Urinary bladder (tissue), 4 donors: Measurements from ENCODE around the gene CATSPERZ. TPM values are rescaled to one million over a fixed set of nuclear protein-coding genes. Genes with fewer than 3 reads are reported as not detected.
A peak's percentile ranks its signal among the peaks of the same experiment; 100 is the strongest.

Experiments used
- DNase-seq: peaks from one replicate; pipeline ENCODE4 v3.0.0-alpha.2; 2015; ENCODE audit errors: extremely low spot score
- H3K27ac ChIP-seq: one replicate; pipeline ENCODE4 v1.5.1; 2013; ENCODE audit warnings: low read depth, mild to moderate bottlenecking, moderate library complexity
- H3K36me3 ChIP-seq: one replicate; pipeline ENCODE4 v1.6.1; 2013; ENCODE audit warnings: mild to moderate bottlenecking, moderate library complexity; ENCODE audit not compliant: insufficient read depth
- H3K4me1 ChIP-seq: one replicate; pipeline ENCODE4 v1.6.1; 2013; ENCODE audit warnings: mild to moderate bottlenecking, moderate library complexity; ENCODE audit not compliant: insufficient read depth
- H3K4me3 ChIP-seq: one replicate; pipeline ENCODE4 v1.5.1; 2013; ENCODE audit warnings: low read depth, low read length
- WGBS: extraction: QIAGEN DNeasy Blood & Tissue Kit; methylation state at CpG from one replicate; pipeline ENCODE4 v1.1.7; 2013; 5-methylcytosine and 5-hydroxymethylcytosine counted together
- polyA plus RNA-seq: library from polyadenylated mRNA; stranded (reverse); fragments of 200-250 nt; gene quantifications from one replicate; pipeline ENCODE4 v1.2.3, GENCODE V29; 2013
- total RNA-seq: library from RNA; depleted of rRNA; stranded (reverse); fragments of >200 nt; gene quantifications from one replicate; pipeline ENCODE4 v1.2.3, GENCODE V29; 2014
- donor health status: healthy with polysubstance abuse.
- donor health status: healthy.

The CATSPERZ gene
- total and polyA plus RNA-seq, 2 donors, result 0.29 TPM; not detected in 1

DNA sequence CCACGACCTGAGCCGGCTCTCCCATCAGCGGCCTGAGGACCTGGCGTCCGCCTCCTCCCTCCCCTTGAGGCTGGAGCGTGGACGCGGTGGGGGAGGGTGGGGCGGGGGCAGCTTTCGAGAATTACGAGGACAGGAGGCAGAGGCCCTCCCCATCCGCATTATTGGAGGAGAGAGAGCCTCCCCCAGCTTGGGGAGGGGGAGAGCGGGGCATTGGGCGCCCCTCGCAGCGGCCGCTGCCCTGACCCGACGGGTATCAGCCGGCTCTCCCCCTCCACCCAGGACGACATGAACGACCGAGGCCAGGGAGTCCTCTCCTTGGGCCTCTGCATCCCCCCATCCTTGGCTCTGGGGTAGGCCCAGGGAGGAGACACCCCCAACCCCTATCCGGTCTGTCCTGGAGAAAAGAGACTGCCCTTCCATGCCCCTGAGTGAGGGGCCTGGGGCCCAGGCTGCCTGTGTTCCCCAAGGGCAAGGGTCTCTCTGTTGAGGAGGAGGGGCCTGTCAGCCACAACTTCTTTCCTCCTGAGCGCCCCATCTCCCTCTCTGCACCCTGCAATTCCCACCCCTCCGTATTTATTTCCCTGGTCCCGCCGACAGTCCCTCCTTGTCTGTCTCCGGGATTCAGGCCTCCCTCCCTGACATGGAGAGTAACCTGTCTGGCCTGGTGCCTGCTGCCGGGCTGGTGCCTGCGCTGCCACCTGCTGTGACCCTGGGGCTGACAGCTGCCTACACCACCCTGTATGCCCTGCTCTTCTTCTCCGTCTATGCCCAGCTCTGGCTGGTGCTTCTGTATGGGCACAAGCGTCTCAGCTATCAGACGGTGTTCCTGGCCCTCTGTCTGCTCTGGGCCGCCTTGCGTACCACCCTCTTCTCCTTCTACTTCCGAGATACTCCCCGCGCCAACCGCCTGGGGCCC lies 14.0 kb upstream of the CATSPERZ start:
- H3K27ac ChIP-seq, result no peak overlapping the region
- 25% methylated on average over 40 of the region's 40 CpGs for WGBS
- no peaks in the 10 kb centered on the region for H3K4me1 ChIP-seq
- no peak for DNase-seq
- H3K4me3 ChIP-seq, result peak overlapping the region; percentile 75
- H3K36me3 ChIP-seq, result no peaks in the 10 kb centered on the region

DNA sequence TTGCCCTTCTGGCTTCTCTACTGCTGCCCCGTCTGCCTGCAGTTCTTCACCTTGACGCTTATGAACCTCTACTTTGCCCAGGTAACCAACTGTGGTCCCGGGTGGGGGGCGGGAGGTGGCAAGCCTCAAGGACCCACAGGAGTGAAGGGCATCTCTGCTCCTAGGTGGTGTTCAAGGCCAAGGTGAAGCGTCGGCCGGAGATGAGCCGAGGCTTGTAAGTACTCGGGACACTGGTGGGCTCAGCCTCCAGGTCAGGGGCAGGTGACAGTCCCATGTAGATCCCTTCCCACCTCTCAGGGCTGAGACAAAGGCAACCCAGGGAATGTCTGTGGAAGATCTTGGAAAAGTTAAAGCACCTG lies 13.4 kb upstream of the CATSPERZ start:
- Histone ChIP-seq H3K4me1 (no peaks in the 10 kb centered on the region), H3K36me3 (no peaks in the 10 kb centered on the region), H3K4me3 (no peak overlapping the region), H3K27ac (no peak overlapping the region)
- DNase-seq, result no peak
- WGBS, result 87% methylated on average over 9 of the region's 9 CpGs

DNA sequence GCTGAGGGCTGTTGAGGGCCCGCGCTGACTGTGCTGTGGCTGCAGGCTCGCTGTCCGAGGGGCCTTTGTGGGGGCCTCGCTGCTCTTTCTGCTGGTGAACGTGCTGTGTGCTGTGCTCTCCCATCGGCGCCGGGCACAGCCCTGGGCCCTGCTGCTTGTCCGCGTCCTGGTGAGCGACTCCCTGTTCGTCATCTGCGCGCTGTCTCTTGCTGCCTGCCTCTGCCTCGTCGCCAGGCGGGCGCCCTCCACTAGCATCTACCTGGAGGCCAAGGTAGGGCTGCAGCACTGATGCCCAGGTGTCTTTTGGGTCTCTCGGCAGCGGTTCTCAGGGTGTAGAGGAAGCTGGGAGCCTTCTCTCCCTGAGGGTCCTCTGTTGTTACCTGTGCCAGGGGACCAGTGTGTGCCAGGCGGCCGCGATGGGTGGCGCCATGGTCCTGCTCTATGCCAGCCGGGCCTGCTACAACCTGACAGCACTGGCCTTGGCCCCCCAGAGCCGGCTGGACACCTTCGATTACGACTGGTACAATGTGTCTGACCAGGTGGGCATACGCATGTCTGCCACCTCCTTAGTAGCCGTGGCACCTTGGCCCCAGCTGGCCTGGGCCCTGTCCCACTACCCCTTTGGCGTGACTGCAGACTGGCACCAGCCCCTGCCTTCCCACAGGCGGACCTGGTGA lies 12.3 kb upstream of the CATSPERZ start:
- H3K4me1 ChIP-seq, result peaks cover 3% of the 10 kb centered on the region
- 95% methylated on average over 33 of the region's 33 CpGs for WGBS

DNA sequence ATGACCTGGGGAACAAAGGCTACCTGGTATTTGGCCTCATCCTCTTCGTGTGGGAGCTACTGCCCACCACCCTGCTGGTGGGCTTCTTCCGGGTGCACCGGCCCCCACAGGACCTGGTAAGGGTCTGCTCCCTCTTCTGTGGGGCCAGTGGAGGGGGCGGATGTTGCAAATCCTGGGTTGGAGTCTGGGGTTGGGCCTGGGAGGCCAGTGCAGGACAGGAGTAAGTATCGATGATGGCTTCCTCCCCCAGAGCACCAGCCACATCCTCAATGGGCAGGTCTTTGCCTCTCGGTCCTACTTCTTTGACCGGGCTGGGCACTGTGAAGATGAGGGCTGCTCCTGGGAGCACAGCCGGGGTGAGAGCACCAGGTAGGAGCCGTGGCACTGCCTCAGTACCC lies 11.8 kb upstream of the CATSPERZ start:
- WGBS, result 91% methylated on average over 9 of the region's 9 CpGs
- Histone ChIP-seq H3K36me3 (no peaks in the 10 kb centered on the region), H3K27ac (no peak overlapping the region), H3K4me1 (peaks cover 3% of the 10 kb centered on the region), H3K4me3 (no peak overlapping the region)
- DNase-seq, result no peak

More for the DNA sequence above, 12.3 kb upstream of the CATSPERZ start:
- no peak for DNase-seq
- Histone ChIP-seq H3K27ac (no peak overlapping the region), H3K4me3 (no peak overlapping the region), H3K36me3 (no peaks in the 10 kb centered on the region)

DNA sequence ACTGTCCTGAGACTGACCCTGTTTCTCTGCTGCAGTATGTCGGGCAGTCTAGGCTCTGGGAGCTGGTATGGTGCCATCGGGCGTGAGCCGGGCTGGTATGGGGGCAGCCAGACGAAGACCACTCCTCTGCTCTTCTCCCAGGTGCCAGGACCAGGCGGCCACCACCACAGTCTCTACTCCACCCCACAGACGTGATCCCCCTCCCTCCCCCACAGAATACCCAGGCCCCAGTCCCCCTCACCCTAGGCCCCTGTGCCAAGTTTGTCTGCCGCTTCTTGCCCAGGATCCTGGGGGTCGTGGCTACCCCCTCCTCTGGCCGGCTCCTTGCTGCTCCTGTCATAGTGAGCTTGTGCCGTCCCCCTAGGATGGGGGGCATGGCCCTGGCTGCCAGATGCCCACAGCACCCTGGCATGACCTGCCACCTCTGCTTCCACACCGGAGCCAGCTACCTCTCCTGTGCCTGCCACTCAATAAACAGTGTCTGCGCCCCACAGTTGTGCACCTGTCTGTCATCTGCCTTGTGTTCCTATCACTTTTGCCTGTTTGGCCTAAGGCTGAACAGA lies 11.1 kb upstream of the CATSPERZ start:
- Histone ChIP-seq H3K4me1 (peaks cover 3% of the 10 kb centered on the region), H3K27ac (no peak overlapping the region)

DNA sequence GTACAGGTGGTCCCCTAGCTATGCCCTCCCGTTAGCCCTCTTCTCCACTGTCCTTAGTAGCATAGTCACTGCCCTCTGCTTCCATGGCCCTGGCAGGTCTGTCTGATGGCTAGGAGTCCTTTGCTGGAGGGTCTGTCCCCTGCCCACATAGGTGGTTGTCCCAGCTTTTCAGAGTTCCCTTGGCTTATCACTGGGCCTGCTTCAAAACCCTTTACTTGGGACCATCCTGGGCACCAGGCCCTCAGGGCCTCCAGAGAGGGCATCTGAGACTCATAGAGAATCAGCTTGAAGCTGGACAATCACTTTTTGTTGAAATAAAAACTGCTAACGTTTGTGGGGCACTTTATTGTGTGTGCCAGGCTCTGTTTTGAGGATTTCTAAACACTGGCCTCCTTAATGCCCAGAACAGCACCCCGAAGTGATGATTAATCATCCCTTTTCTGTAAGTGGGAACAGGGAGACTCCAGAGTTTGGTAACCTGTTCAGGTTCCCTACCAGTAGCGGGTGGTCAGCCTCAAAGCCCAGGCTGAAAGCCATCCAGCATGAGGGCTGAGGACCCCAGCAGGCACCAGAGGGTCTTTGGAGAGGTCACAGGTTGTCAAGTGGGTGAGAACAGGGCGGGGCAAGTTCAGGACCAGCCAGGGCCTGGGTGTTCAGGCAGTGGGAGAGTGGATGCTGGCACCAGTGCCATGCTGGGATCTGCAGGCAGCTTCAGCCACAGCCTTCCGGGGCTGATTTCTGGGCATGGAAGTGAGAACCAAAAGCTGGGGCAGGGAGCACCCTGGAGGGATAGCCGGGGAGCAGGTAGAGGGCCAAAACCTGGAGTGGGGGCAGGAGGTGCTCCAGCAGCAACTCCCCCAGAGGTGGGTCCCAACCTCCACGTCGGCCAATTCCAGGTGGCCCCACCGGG lies 9.6 kb upstream of the CATSPERZ start:
- Histone ChIP-seq H3K4me1 (peaks cover 3% of the 10 kb centered on the region), H3K4me3 (no peak overlapping the region), H3K36me3 (no peaks in the 10 kb centered on the region), H3K27ac (no peak overlapping the region)
- DNase-seq, result no peak
- 54% methylated on average over 10 of the region's 10 CpGs for WGBS

More for the DNA sequence above, 11.1 kb upstream of the CATSPERZ start:
- H3K36me3 ChIP-seq, result no peaks in the 10 kb centered on the region
- 93% methylated on average over 13 of the region's 13 CpGs for WGBS
- H3K4me3 ChIP-seq, result no peak overlapping the region
- DNase-seq, result no peak

DNA sequence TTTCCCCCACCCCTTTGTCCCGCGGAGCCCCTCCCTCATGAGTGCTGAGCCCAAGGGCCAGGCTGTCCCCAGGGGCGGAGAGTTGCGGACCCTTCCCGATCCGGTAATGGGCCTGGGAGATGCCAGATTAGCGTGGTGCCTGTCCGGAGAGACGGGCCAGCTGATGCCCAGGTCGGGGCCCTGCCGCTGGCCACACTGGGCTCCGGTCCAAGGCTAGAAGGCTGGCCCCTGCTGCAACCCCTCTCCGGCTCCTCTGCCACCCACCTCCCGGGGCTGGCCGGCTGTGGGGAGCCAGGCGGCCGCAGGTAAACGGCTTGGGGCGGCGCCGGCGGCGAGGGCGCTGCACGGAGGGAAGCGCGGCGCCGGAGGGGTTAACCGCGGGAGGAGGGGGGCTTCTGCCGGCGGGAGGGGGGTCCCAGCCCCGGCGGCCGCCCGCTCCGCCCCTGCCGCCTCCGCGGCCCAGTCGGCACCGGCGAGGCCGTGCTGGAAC lies 8.9 kb upstream of the CATSPERZ start, which contains the start of gene KCNK4:
Gene KCNK4, plus strand, starts transcription at position 41 of the 490 bp plus-strand sequence. CDS start 1,717 bp downstream, outside the sequence.
- WGBS, result 3% methylated on average over 45 of the region's 45 CpGs
- DNase-seq, result no peak
- H3K4me3 ChIP-seq, result peak within 1 kb of the TSS; percentile 35
- no peak within 1 kb of the TSS for H3K27ac ChIP-seq
- H3K36me3 ChIP-seq, result no peaks in the 10 kb centered on the region
- H3K4me1 ChIP-seq, result peaks cover 3% of the 10 kb centered on the region

DNA sequence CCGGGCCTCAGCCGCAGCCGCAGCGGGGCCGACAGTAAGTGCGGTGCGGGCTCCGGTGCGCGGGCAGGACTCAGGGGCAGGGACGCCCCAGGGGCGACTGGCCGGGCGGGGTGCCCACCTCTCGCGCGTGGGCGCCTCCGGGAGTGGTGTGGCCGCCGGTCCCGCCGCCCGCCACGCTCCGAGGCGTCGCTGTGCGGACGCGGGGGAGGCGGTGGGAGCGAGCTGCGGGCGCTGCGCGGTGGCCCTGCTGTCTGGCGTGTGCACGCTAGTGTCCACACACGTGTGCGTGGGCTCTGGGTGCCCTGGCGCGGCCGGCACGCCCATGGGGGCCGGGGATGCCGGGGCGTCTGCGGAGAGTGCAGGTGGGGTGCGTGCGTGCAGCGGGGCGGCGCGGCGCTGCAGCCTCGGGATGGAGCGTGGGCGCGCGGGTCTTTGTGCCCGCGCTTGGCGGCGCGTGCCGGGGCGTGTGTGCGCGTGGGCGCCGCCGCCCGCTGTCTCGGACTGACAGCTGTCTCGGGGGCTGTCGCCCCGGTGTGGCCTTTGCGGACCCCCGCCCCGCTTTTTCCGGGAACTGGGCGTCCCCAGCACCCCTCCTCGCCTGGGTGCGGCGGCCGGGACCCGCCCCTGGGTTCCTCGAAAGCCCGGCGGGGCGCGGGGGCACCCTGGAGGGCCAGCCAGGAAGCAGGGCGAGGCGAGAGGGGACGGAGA lies 8.3 kb upstream of the CATSPERZ start:
- under 1% methylated on average over 96 of the region's 96 CpGs for WGBS
- no peaks in the 10 kb centered on the region for H3K36me3 ChIP-seq
- H3K27ac ChIP-seq, result no peak overlapping the region
- DNase-seq, result no peak
- peak overlapping the region; percentile 35 for H3K4me3 ChIP-seq
- H3K4me1 ChIP-seq, result peaks cover 3% of the 10 kb centered on the region

DNA sequence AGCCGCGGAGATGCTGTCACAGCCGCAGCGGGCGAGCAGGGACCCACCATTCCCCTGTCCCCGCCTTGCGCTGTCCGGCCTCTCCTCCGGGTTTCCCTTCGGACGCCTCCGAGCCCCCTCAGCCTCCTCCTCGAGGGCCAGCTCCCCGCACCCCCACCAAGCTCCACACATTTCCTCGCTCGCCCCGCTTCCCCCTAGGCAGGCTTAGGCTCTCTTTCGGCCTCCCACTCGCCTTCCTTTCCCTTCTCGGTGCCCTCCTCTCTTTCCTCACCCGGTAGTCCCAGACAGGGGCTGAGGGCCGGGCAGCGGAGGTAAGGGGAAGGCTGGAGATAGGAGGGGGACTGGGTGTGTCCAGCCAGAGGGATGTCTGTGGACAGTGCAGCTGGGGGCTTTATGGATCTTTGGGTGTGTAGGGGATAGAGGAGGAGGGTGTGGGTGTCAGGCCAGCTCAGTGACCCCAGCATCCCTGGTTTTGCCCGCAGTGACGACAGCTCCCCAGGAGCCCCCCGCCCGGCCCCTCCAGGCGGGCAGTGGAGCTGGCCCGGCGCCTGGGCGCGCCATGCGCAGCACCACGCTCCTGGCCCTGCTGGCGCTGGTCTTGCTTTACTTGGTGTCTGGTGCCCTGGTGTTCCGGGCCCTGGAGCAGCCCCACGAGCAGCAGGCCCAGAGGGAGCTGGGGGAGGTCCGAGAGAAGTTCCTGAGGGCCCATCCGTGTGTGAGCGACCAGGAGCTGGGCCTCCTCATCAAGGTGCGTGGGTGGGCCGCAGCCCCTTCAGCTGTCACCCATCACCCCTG lies 7.5 kb upstream of the CATSPERZ start:
- H3K4me1 ChIP-seq, result peaks cover 3% of the 10 kb centered on the region
- H3K27ac ChIP-seq, result no peak overlapping the region
- DNase-seq, result no peak
- WGBS, result 32% methylated on average over 42 of the region's 42 CpGs
- H3K4me3 ChIP-seq, result peak overlapping the region; percentile 35
- H3K36me3 ChIP-seq, result no peaks in the 10 kb centered on the region

DNA sequence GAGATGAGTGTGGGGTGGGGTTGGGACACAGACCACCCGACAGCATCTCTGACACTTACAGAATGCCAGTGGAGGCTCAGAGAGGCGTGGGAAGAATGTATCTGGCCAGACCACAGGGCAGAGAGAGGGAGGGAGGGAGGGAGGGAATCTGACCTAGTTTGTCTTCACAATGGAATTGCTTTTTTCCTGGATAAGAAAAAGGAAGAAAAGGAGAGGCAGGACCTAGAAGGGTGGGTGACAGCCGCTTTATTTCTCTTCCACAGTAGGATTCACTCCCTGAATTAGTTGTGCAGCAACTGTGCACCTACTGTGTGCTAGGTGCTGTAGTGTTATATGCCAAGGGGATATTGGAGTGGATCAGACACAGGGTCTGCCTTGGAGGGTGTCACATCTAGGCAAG lies 5.4 kb upstream of the CATSPERZ start:
- Histone ChIP-seq H3K4me3 (no peak overlapping the region), H3K36me3 (no peaks in the 10 kb centered on the region), H3K27ac (no peak overlapping the region), H3K4me1 (peaks cover 6% of the 10 kb centered on the region)
- no peak for DNase-seq
- 49% methylated on average over 3 of the region's 3 CpGs for WGBS

DNA sequence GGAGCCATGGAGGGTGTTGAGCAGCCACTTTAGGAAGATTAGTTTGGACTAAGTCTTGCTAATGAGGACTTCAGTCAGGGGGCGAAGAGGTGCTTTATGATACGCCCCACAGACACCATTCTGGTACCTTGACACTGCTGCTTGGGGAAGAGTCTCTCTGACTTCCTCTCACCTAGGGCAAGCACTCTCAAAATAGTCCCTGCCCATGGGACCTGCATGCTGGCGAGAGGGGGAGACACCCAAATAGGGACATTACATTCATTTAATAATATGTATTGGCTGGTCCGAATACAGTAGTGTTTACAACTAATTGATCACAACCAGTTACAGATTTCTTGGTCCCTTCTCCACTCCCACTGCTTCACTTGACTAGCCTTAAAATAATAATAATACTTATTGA lies 4.4 kb upstream of the CATSPERZ start:
- H3K27ac ChIP-seq, result no peak overlapping the region
- H3K4me3 ChIP-seq, result no peak overlapping the region
- DNase-seq, result no peak
- 88% methylated on average over 4 of the region's 4 CpGs for WGBS
- peaks cover 6% of the 10 kb centered on the region for H3K4me1 ChIP-seq
- no peaks in the 10 kb centered on the region for H3K36me3 ChIP-seq

DNA sequence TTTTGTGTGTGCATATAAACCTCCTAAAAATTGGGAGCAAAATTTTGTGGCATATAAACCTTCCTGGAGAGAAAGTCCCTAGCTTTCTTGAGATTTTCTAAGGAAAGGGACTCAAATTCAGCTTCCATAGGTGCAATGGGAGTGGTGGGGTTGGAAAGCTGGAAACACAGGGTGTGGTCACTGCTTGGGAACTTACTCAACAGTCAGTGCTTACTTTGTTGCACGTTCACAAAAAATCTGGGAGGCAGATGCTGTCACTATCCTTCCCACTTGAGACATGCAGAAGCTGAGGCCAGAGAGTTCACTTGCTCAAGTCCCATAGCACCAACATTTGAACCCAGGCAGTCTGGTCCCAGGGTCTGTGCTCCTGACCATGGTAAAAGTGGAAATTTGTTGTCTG lies 3.9 kb upstream of the CATSPERZ start:
- Histone ChIP-seq H3K36me3 (no peaks in the 10 kb centered on the region), H3K4me3 (no peak overlapping the region), H3K4me1 (peaks cover 6% of the 10 kb centered on the region), H3K27ac (no peak overlapping the region)
- WGBS, result 38% methylated on average over 1 of the region's 1 CpG
- DNase-seq, result no peak
